Measurements from ENCODE around the gene KRT79. TPM values are rescaled to one million over a fixed set of nuclear protein-coding genes. Genes with fewer than 3 reads are reported as not detected.
A peak's percentile ranks its signal among the peaks of the same experiment; 100 is the strongest.

KRT79 gene
- total and polyA plus RNA-seq, 4 donors, result 0.02 to 1.5 (median 0.12) TPM; not detected in 1

GRCh38 chr12:52837413-52837741, 3.3 kb upstream of the KRT79 start:
- Histone ChIP-seq H3K4me1 (ENCODE audit: control insufficient read depth in 5 of 5, insufficient read depth in 5 of 5, low read length in 5 of 5) (no peaks in the 10 kb centered on the region), H3K9ac (ENCODE audit: insufficient read depth in 1 of 2, low read length in 2 of 2) (no peak overlapping the region), H3K36me3 (ENCODE audit: control insufficient read depth in 4 of 4, insufficient read depth in 4 of 4, low read length in 4 of 4) (no peaks in the 10 kb centered on the region), H3K9me3 (ENCODE audit: control insufficient read depth in 4 of 4, insufficient read depth in 3 of 4, low read length in 3 of 4) (no peaks in the 10 kb centered on the region), H3K27ac (ENCODE audit: low read depth in 1 of 2, low read length in 1 of 2) (no peak overlapping the region), H3K4me3 (no peak overlapping the region), H3K27me3 (ENCODE audit: control insufficient read depth in 3 of 3, insufficient read depth in 3 of 3, low read length in 2 of 3) (peaks cover 0 to 23% (median 0%) of the 10 kb centered on the region in 3 donors)
- 77 to 89% methylated on average over 9 of the region's 9 CpGs for WGBS, 2 donors
- TF ChIP-seq CTCF (IDR thresholded peaks at IDR 0.05; ENCODE audit: control extremely low read depth, extremely low read depth), result no peak
- no peak for ATAC-seq (ENCODE audit: insufficient read depth, low FRiP score)
- DNase-seq, result no peak

GRCh38 chr12:52836491-52837412, 2.6 kb upstream of the KRT79 start:
- peaks cover 0 to 18% (median 0%) of the 10 kb centered on the region in 3 donors for H3K27me3 ChIP-seq (ENCODE audit: control insufficient read depth in 3 of 3, insufficient read depth in 3 of 3, low read length in 2 of 3)
- TF ChIP-seq CTCF (IDR thresholded peaks at IDR 0.05; ENCODE audit: control extremely low read depth, extremely low read depth), result no peak
- DNase-seq, result no peak
- H3K4me1 ChIP-seq (ENCODE audit: control insufficient read depth in 5 of 5, insufficient read depth in 5 of 5, low read length in 5 of 5), result no peaks in the 10 kb centered on the region
- H3K9me3 ChIP-seq (ENCODE audit: control insufficient read depth in 4 of 4, insufficient read depth in 3 of 4, low read length in 3 of 4), result no peaks in the 10 kb centered on the region
- 84 to 88% methylated on average over 9 of the region's 9 CpGs for WGBS, 2 donors
- no peaks in the 10 kb centered on the region for H3K36me3 ChIP-seq (ENCODE audit: control insufficient read depth in 4 of 4, insufficient read depth in 4 of 4, low read length in 4 of 4)
- ATAC-seq (ENCODE audit: insufficient read depth, low FRiP score), result no peak
- no peak overlapping the region for H3K9ac ChIP-seq (ENCODE audit: insufficient read depth in 1 of 2, low read length in 2 of 2)
- no peak overlapping the region for H3K4me3 ChIP-seq
- H3K27ac ChIP-seq (ENCODE audit: low read depth in 1 of 2, low read length in 1 of 2), result no peak overlapping the region

- no peaks in the 10 kb centered on the region for H3K9me3 ChIP-seq (ENCODE audit: control insufficient read depth in 4 of 4, insufficient read depth in 3 of 4, low read length in 3 of 4)
- no peak overlapping the region for H3K4me3 ChIP-seq
- no peak overlapping the region for H3K9ac ChIP-seq (ENCODE audit: insufficient read depth in 1 of 2, low read length in 2 of 2)
- 57 to 64% methylated on average over 7 of the region's 7 CpGs for WGBS, 2 donors
- DNase-seq (no peak), ATAC-seq (ENCODE audit: insufficient read depth, low FRiP score) (peak; percentile 35)
- no peaks in the 10 kb centered on the region for H3K36me3 ChIP-seq (ENCODE audit: control insufficient read depth in 4 of 4, insufficient read depth in 4 of 4, low read length in 4 of 4)
- H3K4me1 ChIP-seq (ENCODE audit: control insufficient read depth in 5 of 5, insufficient read depth in 5 of 5, low read length in 5 of 5), result no peaks in the 10 kb centered on the region
- H3K27ac ChIP-seq (ENCODE audit: low read depth in 1 of 2, low read length in 1 of 2), result no peak overlapping the region
- peaks cover 0 to 17% (median 0%) of the 10 kb centered on the region in 3 donors for H3K27me3 ChIP-seq (ENCODE audit: control insufficient read depth in 3 of 3, insufficient read depth in 3 of 3, low read length in 2 of 3)
- TF ChIP-seq CTCF (IDR thresholded peaks at IDR 0.05; ENCODE audit: control extremely low read depth, extremely low read depth), result no peak
Measured at GRCh38 chr12:52836042-52836466, 1.9 kb upstream of the KRT79 start.

Data from lung (tissue), 12 donors.